Loucy (cell line): Measurements from ENCODE around the gene MAP3K13.
"Not testable (repeated sequence)": the region's sequence is repeated elsewhere in the genome, so short reads cannot be mapped to it uniquely, and the experiment has no call there.

Experiments used
- H2AFZ ChIP-seq: fragments of 200-600 bp; sonication (generic); 2 replicates; pipeline ENCODE4 v1.6.0; 2016; ENCODE audit warnings: antibody characterized with exemption, mild to moderate bottlenecking, low read length, moderate library complexity
- H3F3A ChIP-seq: fragments of 200-600 bp; 2 replicates; pipeline ENCODE4 v1.6.0; 2016; ENCODE audit warnings: antibody characterized with exemption, low read depth, mild to moderate bottlenecking
- H3K27me3 ChIP-seq: fragments of 200-600 bp; sonication (generic); 2 replicates; pipeline ENCODE4 v1.6.1; 2014; ENCODE audit warnings: low read length, mild to moderate bottlenecking; ENCODE audit not compliant: insufficient read depth, poor library complexity, severe bottlenecking
- H3K36me3 ChIP-seq: fragments of 200-600 bp; sonication (generic); 2 replicates; pipeline ENCODE4 v1.6.1; 2016; ENCODE audit warnings: low read length; ENCODE audit not compliant: insufficient read depth
- H3K4me1 ChIP-seq: fragments of 200-600 bp; sonication (generic); 2 replicates; pipeline ENCODE4 v1.5.1; 2014; ENCODE audit warnings: low read length, mild to moderate bottlenecking; ENCODE audit not compliant: insufficient read depth, poor library complexity, severe bottlenecking
- H3K4me2 ChIP-seq: fragments of 200-600 bp; sonication (generic); 2 replicates; pipeline ENCODE4 v1.6.0; 2014; ENCODE audit warnings: antibody characterized with exemption, low read length, low read depth, mild to moderate bottlenecking; ENCODE audit not compliant: poor library complexity, severe bottlenecking
- H3K4me3 ChIP-seq: fragments of 200-600 bp; sonication (generic); 2 replicates; pipeline ENCODE4 v1.5.1; 2014; ENCODE audit warnings: low read length, mild to moderate bottlenecking, mixed read lengths; ENCODE audit not compliant: poor library complexity, severe bottlenecking
- H3K79me2 ChIP-seq: fragments of 200-600 bp; sonication (generic); 2 replicates; pipeline ENCODE4 v1.6.1; 2014; ENCODE audit warnings: low read length; ENCODE audit not compliant: insufficient read depth
- H3K9ac ChIP-seq: fragments of 200-600 bp; sonication (generic); 2 replicates; pipeline ENCODE4 v1.6.0; 2014; ENCODE audit warnings: mild to moderate bottlenecking, low read depth, low read length, moderate library complexity; ENCODE audit not compliant: poor library complexity, severe bottlenecking
- H3K9me2 ChIP-seq: fragments of 200-600 bp; sonication (generic); replicated peaks from 2 replicates; pipeline ENCODE4 v1.6.1; 2016; ENCODE audit warnings: low read depth, low read length, mixed read lengths
- H3K9me3 ChIP-seq: fragments of 200-600 bp; sonication (generic); 2 replicates; pipeline ENCODE4 v1.6.1; 2014; ENCODE audit warnings: mild to moderate bottlenecking, antibody characterized with exemption, low read length, low read depth; ENCODE audit not compliant: insufficient read depth
- H4K20me1 ChIP-seq: fragments of 200-600 bp; sonication (generic); 2 replicates; pipeline ENCODE4 v1.6.0; 2014; ENCODE audit warnings: antibody characterized with exemption, low read length, mild to moderate bottlenecking; ENCODE audit not compliant: insufficient read depth, poor library complexity, severe bottlenecking
- CTCF ChIP-seq: fragments of 200-600 bp; sonication (generic); conservative IDR thresholded peaks from 2 replicates; pipeline ENCODE4 v1.5.1; 2014; ENCODE audit warnings: mild to moderate bottlenecking, antibody characterized with exemption, low read length
- EZH2phosphoT487 ChIP-seq: fragments of 200-600 bp; IDR thresholded peaks from 2 replicates; pipeline ENCODE4 v1.6.1; 2018; ENCODE audit warnings: antibody characterized with exemption, mild to moderate bottlenecking, moderate library complexity, borderline replicate concordance

MAP3K13 gene

DNA sequence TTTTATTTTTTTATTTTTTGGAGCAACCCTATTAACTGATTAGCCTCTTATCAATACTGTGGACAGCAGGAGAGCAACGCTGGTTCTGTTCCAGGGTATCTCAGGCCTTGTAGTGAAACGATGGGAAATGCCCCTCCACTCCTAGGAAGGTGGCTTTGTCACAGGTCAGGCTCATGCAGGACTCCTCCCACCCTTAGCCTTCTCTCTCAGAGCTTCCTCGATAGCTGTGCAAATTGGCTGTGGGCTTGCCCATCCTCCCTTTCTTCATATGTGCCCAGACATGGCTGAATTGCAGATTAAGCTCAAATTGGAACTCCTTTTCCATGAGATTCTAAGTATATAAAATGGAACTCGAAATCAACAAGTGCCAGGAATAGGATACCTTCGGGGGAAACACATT, 97.4 kb downstream of the MAP3K13 start:
- H4K20me1 ChIP-seq = no peaks in the 10 kb centered on the region
- H3K36me3 ChIP-seq = no peaks in the 10 kb centered on the region
- H3K27me3 ChIP-seq = no peaks in the 10 kb centered on the region
- no peak overlapping the region for H3K4me3 ChIP-seq
- H3K4me1 ChIP-seq = no peaks in the 10 kb centered on the region
- H3K4me2 ChIP-seq = no peak overlapping the region
- H3K79me2 ChIP-seq = no peaks in the 10 kb centered on the region
- H3K9ac ChIP-seq = no peak overlapping the region
- no peaks in the 10 kb centered on the region for H3F3A ChIP-seq
- H3K9me3 ChIP-seq = no peaks in the 10 kb centered on the region
- no peak for TF ChIP-seq EZH2phosphoT487
- TF ChIP-seq CTCF = no peak
- H2AFZ ChIP-seq = no peak overlapping the region
- H3K9me2 ChIP-seq = no peaks in the 10 kb centered on the region

- Histone ChIP-seq H3K9ac (no peak overlapping the region), H3K4me3 (no peak overlapping the region), H3K4me2 (no peak overlapping the region), H2AFZ (no peak overlapping the region), H3K9me2 (no peaks in the 10 kb centered on the region), H4K20me1 (no peaks in the 10 kb centered on the region), H3F3A (no peaks in the 10 kb centered on the region), H3K27me3 (no peaks in the 10 kb centered on the region), H3K9me3 (no peaks in the 10 kb centered on the region), H3K36me3 (no peaks in the 10 kb centered on the region), H3K79me2 (no peaks in the 10 kb centered on the region), H3K4me1 (no peaks in the 10 kb centered on the region)
- TF ChIP-seq CTCF = peak; percentile 65
- TF ChIP-seq EZH2phosphoT487 = no peak
Observed at GRCh38 chr3:185460719-185461350, 97.9 kb downstream of the MAP3K13 start.

DNA sequence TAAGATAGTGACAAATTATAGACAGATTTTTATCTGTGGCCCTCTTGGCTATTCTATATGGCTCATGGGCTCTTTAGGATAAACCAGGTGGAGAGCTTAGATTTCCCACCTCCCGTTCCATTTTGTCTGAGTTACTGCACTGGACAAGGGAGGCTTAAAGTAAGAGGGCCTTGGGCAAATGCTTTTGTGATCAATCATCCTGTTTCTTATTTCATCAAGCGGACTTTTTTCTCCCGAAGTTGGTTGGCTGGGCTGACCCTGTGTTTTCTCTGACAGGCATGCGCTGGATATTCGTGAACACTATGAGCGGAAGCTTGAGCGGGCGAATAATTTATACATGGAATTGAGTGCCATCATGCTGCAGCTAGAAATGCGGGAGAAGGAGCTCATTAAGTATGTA, 102.5 kb downstream of the MAP3K13 start:
- H3K4me3 ChIP-seq = no peak overlapping the region
- H4K20me1 ChIP-seq = no peaks in the 10 kb centered on the region
- no peaks in the 10 kb centered on the region for H3K4me1 ChIP-seq
- no peaks in the 10 kb centered on the region for H3K9me2 ChIP-seq
- H2AFZ ChIP-seq = no peak overlapping the region
- no peak overlapping the region for H3K9ac ChIP-seq
- TF ChIP-seq EZH2phosphoT487 = no peak
- no peak for TF ChIP-seq CTCF
- H3K27me3 ChIP-seq = no peaks in the 10 kb centered on the region
- no peaks in the 10 kb centered on the region for H3F3A ChIP-seq
- H3K4me2 ChIP-seq = no peak overlapping the region
- H3K9me3 ChIP-seq = no peaks in the 10 kb centered on the region
- H3K36me3 ChIP-seq = peaks cover 3% of the 10 kb centered on the region; the same call in 1 of the 2 replicates
- H3K79me2 ChIP-seq = no peaks in the 10 kb centered on the region

GRCh38 chr3:185466123-185466522, 103.2 kb downstream of the MAP3K13 start:
- H4K20me1 ChIP-seq, H3K4me1 ChIP-seq, H3K9ac ChIP-seq, H3K79me2 ChIP-seq, H3K36me3 ChIP-seq, H3K4me3 ChIP-seq, H2AFZ ChIP-seq, H3K27me3 ChIP-seq, H3F3A ChIP-seq, H3K9me2 ChIP-seq, H3K9me3 ChIP-seq, H3K4me2 ChIP-seq: not testable (repeated sequence)
